NCI-H2107 (cell line): ENCODE measurements around the gene KLK12.

Experiments
- DNase-seq: peaks from one replicate; lab custom pipeline; 2025; lab: John Stamatoyannopoulos, UW

The KLK12 gene

DNA sequence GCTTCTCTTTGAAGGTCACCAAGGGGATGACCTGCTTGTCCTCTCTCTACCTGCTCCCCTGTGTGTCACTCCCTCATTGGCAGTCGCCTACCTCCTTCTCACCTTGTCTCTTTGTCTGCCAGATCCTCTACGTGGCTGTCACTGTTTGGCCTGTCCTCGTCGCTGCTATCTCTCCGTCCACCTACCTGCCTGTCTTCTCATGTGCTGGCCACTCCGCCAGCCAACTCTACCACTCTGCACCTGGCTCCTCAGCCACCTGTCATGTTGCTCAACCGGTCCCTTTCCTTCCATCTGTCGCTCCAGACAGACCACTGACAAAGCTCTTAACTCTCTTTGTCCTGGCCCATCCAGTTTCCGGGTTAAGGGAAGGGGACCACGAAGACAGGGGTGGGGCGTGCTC lies at the start of gene KLK12:
Gene KLK12, minus strand, starts transcription at position 299 of the 400 bp plus-strand sequence. CDS start 381 bp downstream, outside the sequence.
- no peak for DNase-seq

DNA sequence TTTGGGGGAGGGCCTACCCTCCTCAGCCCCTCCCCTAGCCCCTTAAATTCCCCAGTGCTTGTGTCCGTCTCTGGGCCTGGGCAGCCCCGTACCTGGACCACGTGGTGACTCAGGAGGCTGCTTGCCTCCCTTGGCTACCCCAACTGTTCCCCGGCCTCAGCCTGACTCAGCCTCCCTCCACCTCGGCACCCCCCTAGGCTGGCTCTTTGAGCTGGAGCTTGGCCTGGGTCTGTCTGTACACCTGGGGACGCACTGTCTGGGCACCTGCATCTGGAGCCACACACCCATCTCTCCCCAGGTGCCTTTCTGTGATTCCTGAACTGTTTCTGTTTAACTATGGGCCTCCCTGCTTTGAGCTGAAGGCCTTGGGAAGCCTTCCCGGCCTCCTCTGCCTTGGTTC lies 49.7 kb upstream of the KLK12 start:
- DNase-seq, result no peak

DNA sequence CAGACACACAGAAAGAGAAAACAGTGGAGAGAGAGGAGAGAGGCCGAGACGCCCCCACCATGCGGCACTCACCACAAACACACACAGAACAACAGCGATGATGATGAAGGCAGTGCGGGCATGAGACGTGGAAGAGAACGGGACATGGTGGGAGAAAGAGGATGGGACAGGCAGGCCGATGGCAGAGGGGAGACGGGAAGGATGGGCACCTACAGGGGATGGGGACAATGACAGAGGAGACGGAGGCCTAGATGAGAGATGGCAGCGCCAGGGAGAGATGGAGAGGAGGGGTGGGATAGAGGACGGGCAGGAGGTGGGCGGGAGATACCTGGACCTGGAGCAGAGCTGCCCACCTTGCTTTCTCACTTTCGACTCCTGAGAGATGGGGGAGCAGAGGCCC lies 49.0 kb upstream of the KLK12 start:
- DNase-seq, result no peak

DNA sequence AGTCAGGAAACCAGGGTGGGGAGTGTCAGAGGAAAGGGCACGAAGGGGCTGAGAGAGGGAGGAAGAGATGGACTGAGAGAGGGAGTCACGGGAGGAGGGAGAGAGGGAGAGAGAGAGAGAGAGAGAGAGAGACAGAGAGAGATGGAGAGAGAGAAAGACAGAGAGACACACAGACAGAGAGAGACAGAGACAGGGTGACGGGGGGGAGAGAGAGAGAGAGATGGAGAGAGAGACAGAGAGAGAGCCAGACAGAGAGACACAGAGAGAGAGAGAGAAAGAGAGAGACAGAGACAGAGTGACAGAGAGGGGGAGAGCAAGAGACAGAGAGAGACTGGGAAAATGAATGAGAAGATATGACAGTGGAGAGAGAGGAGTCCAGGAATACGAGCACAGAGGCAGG lies 48.4 kb upstream of the KLK12 start:
- DNase-seq, result no peak

GRCh38 chr19:51082611-51083010 lies 47.8 kb upstream of the KLK12 start, which contains the start of gene KLK14:
Gene KLK14 (minus strand): TSS chr19:51082887. CDS start chr19:51082614, 273 bp downstream.
- DNase-seq, result no peak

DNA sequence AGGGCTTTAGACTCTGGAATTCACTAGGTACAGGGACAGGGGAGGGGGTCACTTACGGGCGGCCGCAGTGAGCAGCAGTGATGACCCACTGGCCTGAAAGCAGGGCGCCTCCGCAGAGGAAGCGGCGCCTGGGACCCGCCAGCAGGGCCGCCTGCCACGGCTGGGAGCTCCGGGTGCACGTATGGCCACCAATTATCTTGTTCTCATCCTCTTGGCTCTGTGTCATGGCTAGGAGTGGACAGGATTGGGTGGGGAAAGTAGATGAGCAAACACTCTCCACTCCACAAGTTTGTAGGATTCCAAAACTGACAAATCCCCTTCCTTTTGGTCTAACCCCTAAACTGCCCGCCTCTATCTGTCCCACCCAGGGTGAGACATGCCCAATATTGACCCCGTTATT lies 46.7 kb upstream of the KLK12 start:
- no peak for DNase-seq

DNA sequence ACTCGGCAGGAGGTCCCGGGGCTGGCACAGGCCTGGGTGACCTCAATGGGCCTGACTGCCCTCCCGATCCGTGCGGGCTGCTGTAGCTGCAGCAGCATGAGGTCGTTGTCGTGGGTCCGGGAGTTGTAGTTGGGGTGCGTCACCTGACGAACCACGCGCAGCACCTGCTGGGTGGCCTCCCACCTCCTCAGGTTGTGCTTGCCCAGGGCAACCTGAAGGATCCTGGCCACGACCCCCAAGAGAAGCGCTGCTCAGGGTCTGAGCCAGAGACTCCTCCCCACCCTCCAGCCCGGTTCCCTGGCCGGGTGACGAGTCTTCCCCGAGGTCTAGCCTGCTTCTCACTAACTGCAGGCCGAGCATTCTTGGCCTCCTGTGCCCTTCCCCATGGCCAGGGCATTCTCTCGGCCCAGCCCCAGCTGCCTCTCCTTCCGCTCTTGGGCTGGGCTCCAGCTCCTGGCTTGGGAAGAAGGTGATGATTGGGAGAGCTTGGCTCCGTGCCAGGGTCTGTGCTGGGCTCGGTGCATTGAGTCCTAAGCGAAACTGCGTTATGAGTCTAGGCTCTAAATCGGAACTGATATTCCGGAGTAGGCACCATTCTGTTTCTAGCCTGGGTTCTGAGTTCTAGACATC lies 44.8 kb upstream of the KLK12 start:
- no peak for DNase-seq

- DNase-seq, result no peak
Observed at GRCh38 chr19:51078731-51079130, 43.9 kb upstream of the KLK12 start.

DNA sequence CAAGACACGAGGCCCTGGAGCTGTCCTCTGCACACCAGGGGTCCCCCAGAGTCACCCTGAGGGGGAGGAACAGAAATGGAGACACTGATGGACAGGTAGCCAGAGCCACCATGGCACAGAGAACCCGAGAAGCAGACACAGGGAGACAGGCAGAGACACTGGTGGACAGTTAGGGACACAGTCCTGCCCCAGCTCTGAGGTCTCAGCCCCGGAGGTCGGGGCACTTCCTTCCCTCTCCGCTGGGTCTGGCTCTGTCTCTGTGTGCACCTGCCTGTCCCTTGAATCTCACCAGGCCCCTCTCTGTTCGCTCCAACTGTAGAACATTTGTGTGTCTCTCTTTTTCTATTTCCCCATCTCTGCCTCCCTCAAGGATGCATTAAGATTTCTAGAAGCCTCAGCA lies 43.3 kb upstream of the KLK12 start:
- DNase-seq, result no peak

- DNase-seq, result no peak
Observed at GRCh38 chr19:51076631-51077213, 41.9 kb upstream of the KLK12 start.

DNA sequence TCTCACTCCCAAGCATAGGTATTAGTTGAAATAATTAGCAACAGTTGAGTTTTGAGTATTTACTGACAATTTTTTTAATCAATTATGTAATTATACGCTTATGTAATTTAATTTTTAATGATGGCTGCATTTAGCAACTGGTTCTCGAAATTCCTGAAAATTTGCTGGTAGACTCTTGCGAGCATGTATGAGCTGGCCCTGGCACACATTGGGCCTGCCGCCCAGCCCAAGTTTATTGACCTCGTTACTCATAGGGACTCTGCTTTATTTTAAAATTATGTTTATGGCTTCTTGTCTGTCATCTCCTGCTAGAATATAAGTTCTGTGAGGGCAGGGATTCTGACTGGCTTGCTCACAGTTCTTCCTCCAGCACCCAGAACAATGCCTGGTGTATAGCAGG lies 41.2 kb upstream of the KLK12 start:
- DNase-seq, result no peak

DNA sequence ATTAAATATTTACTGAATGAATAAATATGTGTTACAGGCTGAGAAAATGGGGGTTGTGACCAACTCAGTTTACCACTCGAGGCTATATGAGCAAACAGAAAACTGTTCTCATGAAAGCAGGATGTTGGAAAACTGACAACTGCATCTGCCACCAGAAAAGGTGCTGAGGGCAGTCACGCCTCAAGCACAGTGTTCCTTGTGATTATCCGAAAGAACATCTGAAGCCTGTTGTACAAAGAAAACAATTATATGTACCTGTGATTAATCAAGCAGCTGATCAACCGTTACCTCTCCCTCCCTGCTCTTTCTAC lies 36.2 kb upstream of the KLK12 start:
- DNase-seq, result no peak

DNA sequence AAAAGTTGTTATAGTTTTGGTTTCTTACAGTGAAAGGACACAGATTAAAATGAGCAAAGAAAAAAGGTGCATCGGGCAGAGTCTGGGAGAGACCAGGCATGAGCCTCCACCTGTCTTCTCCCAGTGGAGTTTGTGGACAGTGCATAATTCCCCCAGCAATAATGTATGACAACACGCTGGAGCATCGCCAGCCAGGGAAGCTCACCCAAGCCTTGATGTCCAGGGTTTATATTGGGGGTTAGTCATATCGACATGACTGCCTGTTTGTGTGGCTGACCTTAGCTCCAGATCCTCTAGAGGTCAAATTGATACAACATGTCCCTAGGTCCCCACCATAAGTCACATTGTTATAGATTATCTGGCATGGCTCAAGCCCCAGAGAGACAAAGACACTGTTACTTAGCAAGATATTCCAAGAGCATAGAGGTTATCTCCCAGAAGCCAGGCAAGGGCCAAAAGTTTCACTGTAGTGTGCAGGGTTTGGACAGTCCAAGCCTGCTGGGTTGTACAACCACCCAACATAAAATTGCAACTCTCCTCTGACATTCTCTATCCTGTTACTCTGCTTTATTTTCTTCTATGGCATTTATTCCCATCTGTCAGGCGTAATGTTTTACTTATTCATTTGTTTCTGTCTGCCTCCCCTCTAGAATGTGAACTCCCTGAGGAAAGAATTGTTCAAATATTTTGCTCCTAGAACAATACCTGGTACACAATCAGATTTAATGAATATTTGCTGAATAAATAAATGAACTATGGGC lies 35.7 kb upstream of the KLK12 start:
- DNase-seq, result no peak

- DNase-seq, result no peak
Observed at GRCh38 chr19:51066393-51067186, 31.8 kb upstream of the KLK12 start.

- no peak for DNase-seq
Observed at GRCh38 chr19:51065221-51065960, 30.6 kb upstream of the KLK12 start.

GRCh38 chr19:51064534-51065220 lies 29.9 kb upstream of the KLK12 start, which contains the start of gene KLK13:
Gene KLK13 (minus strand): TSS chr19:51065092. CDS start chr19:51065067, 25 bp downstream.
- DNase-seq, result no peak

DNA sequence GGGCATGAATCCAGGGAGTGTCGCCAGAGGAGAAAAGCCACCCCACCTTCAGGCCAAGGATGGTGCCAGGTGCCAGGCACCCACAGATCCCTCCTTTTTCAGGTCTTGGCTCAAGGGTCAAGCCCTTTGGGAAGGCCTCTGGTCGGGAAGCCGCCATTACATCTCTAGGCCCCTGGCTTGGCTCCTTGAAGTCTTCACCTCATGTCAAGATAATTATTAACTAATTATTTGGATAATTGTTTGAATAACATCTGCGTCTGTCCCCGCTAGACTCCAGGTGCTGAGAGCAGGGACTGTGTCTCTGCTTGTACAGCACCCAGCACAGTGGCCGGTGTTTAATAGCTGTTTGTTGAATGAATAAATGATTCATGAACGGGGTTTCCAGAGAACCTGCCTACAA lies 28.9 kb upstream of the KLK12 start:
- DNase-seq, result no peak

- DNase-seq, result no peak
Observed at GRCh38 chr19:51060973-51061372, 26.2 kb upstream of the KLK12 start.

DNA sequence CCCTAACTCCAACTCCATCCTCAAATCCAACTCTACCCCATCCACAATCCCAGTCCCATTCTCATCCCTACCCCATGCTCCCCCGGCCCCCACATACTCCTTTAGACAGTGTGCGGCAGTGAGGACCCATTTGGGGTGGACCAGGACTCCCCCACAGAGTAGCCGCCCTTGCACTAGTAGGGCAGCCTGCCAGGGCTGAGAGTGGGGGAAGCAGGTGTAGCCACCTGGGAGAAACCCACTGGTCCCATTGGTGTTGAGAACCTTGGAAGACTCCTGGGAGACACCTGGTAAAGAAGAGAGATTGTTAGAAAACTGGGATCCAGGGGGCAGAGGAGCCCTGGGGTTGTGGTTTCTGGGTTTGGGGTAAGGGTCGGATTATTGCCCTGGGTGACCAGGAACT lies 25.5 kb upstream of the KLK12 start:
- no peak for DNase-seq

DNA sequence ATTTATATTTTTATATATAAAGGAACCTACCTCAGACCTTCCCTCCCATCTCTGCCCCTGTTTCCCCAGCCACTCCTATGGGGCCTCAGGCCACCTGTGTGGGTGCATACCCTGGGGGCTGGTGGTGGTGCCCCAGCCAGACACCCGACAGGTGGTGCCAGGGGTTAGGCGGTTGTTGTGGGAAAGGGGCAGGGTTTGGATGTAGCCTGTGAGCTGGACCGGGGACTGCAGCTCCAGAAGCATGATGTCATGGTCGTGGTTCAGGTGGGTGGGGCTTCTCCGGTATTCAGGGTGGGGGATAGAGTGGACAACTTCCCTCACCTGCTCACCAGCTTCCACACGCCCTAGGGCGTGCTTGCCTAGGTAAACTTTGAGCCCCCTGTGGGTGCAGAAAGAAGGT lies 24.9 kb upstream of the KLK12 start:
- DNase-seq, result no peak

DNA sequence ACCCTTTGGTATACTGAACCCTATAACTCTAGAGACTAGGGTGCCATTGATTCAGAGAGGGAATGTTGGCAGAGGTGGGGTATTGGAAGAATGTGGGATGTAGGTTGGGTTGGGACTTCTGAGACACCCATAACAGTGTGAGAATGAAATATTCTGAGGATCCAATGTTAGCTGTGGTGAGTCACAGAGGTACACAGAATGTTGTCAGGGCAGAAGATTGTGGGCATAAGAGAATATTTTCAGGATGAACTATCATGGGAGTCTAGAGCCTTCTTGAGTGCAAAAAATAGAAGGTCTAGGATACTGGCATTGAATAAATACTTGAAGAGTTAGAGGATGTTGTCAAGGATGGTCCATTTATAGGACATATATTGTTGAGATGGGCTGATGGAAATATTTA lies 21.1 kb upstream of the KLK12 start:
- no peak for DNase-seq

DNA sequence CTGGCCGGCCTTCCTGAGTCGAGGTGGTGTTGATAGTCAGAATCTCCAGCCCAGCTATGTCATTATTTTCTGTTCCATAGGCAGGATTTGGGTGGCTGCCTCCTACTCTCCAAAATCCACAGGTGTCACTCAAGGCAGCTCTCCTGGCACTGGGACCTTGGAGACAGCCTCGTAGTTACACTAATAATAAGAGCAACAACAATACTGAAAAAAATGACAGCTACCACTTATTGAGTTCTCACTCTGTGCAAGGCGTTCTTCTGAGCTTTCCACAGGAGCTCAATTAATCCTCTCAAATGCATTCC lies 12.2 kb upstream of the KLK12 start:
- peak; percentile 87 for DNase-seq
